Left forelimb (tissue), 1 donor: Measurements from ENCODE around the gene WNT7B.

Experiments used
- DNase-seq: peaks from one replicate; pipeline ENCODE4 v3.0.0-alpha.2; 2018; ENCODE audit warnings: low spot score

Gene WNT7B

GRCh38 chr22:45971408-45972028, 5.4 kb downstream of the WNT7B start:
- DNase-seq, result no peak

GRCh38 chr22:45970705-45971407, 6.1 kb downstream of the WNT7B start:
- DNase-seq, result no peak

- DNase-seq, result no peak
Measured at GRCh38 chr22:45969801-45970470, 7.0 kb downstream of the WNT7B start.

- DNase-seq, result no peak
Measured at GRCh38 chr22:45969414-45969799, 7.6 kb downstream of the WNT7B start.

GRCh38 chr22:45968751-45969413, 8.1 kb downstream of the WNT7B start:
- DNase-seq, result no peak

- DNase-seq, result no peak
Measured at GRCh38 chr22:45968003-45968650, 8.8 kb downstream of the WNT7B start.

- no peak for DNase-seq
Measured at GRCh38 chr22:45966895-45967365, 10.0 kb downstream of the WNT7B start.

GRCh38 chr22:45966320-45966894, 10.6 kb downstream of the WNT7B start:
- no peak for DNase-seq

GRCh38 chr22:45965563-45965962, 11.4 kb downstream of the WNT7B start:
- DNase-seq, result no peak

- DNase-seq, result no peak
Measured at GRCh38 chr22:45964926-45965527, 11.9 kb downstream of the WNT7B start.

GRCh38 chr22:45964372-45964771, 12.6 kb downstream of the WNT7B start:
- DNase-seq, result no peak

- no peak for DNase-seq
Measured at GRCh38 chr22:45963821-45964220, 13.1 kb downstream of the WNT7B start.

GRCh38 chr22:45962756-45963324, 14.1 kb downstream of the WNT7B start:
- DNase-seq, result no peak

GRCh38 chr22:45962434-45962718, 14.6 kb downstream of the WNT7B start:
- DNase-seq, result no peak

- no peak for DNase-seq
Measured at GRCh38 chr22:45961679-45962433, 15.1 kb downstream of the WNT7B start.

GRCh38 chr22:45960477-45961386, 16.2 kb downstream of the WNT7B start:
- no peak for DNase-seq

- no peak for DNase-seq
Measured at GRCh38 chr22:45959719-45960476, 17.1 kb downstream of the WNT7B start.

- DNase-seq, result no peak
Measured at GRCh38 chr22:45958971-45959370, 18.0 kb downstream of the WNT7B start.

GRCh38 chr22:45957826-45958225, 19.1 kb downstream of the WNT7B start:
- no peak for DNase-seq
